GM23248 (cell line): Measurements from ENCODE around the gene ATRX. TPM values are rescaled to one million over a fixed set of nuclear protein-coding genes. Genes with fewer than 3 reads are reported as not detected.
"Not testable (repeated sequence)": the region's sequence is repeated elsewhere in the genome, so short reads cannot be mapped to it uniquely, and the experiment has no call there.

Experiments
- DNase-seq: peaks from one replicate; pipeline ENCODE4 v3.0.0-alpha.2; 2015
- H2AFZ ChIP-seq: fragments of 200-600 bp; sonication (generic); 2 replicates; pipeline ENCODE4 v1.6.1; 2016; ENCODE audit warnings: antibody characterized with exemption
- H3F3A ChIP-seq: fragments of 200-600 bp; sonication (generic); 2 replicates; pipeline ENCODE4 v1.6.1; 2016; ENCODE audit warnings: mild to moderate bottlenecking, antibody characterized with exemption, mixed run types; ENCODE audit not compliant: insufficient read depth
- H3K27ac ChIP-seq: fragments of 200-600 bp; sonication (generic); 2 replicates; pipeline ENCODE4 v1.5.1; 2016; ENCODE audit warnings: mild to moderate bottlenecking
- H3K27me3 ChIP-seq: fragments of 200-600 bp; sonication (generic); replicated peaks from 2 replicates; pipeline ENCODE4 v1.6.1; 2016; ENCODE audit warnings: mild to moderate bottlenecking; ENCODE audit not compliant: insufficient read depth
- H3K36me3 ChIP-seq: fragments of 200-600 bp; sonication (generic); 2 replicates; pipeline ENCODE4 v1.6.1; 2016; ENCODE audit warnings: low read depth, mild to moderate bottlenecking
- H3K4me1 ChIP-seq: fragments of 200-600 bp; sonication (generic); 2 replicates; pipeline ENCODE4 v1.6.1; 2016; ENCODE audit warnings: mild to moderate bottlenecking; ENCODE audit not compliant: insufficient read depth
- H3K4me2 ChIP-seq: fragments of 200-600 bp; sonication (generic); one replicate; pipeline ENCODE4 v1.6.1; 2016; ENCODE audit warnings: mild to moderate bottlenecking; ENCODE audit not compliant: unreplicated experiment
- H3K4me3 ChIP-seq: fragments of 200-600 bp; sonication (generic); 2 replicates; pipeline ENCODE4 v1.5.1; 2016; ENCODE audit warnings: mild to moderate bottlenecking
- H3K79me2 ChIP-seq: fragments of 200-600 bp; sonication (generic); 2 replicates; pipeline ENCODE4 v1.6.1; 2016; ENCODE audit warnings: mild to moderate bottlenecking; ENCODE audit not compliant: insufficient read depth
- H3K9ac ChIP-seq: fragments of 200-600 bp; sonication (generic); 2 replicates; pipeline ENCODE4 v1.6.1; 2016; ENCODE audit warnings: mild to moderate bottlenecking
- H3K9me2 ChIP-seq: fragments of 200-600 bp; sonication (generic); 2 replicates; pipeline ENCODE4 v1.6.1; 2016; ENCODE audit warnings: mixed run types, mild to moderate bottlenecking, moderate library complexity; ENCODE audit not compliant: insufficient read depth
- H3K9me3 ChIP-seq: fragments of 200-600 bp; sonication (generic); one replicate; pipeline ENCODE4 v1.6.1; 2017; ENCODE audit warnings: low read depth
- H4K20me1 ChIP-seq: fragments of 200-600 bp; sonication (generic); 2 replicates; pipeline ENCODE4 v1.6.0; 2016; ENCODE audit not compliant: insufficient read depth
- EZH2 ChIP-seq: fragments of 200-600 bp; sonication (generic); IDR thresholded peaks from 2 replicates; pipeline ENCODE4 v1.6.1; 2018; ENCODE audit warnings: antibody characterized with exemption, mild to moderate bottlenecking; ENCODE audit not compliant: insufficient read depth, poor library complexity, severe bottlenecking
- EZH2phosphoT487 ChIP-seq: fragments of 200-600 bp; sonication (generic); IDR thresholded peaks from 2 replicates; pipeline ENCODE4 v1.6.1; 2018; ENCODE audit warnings: antibody characterized with exemption, moderate library complexity, mild to moderate bottlenecking, low read depth; ENCODE audit not compliant: insufficient read depth
- WGBS, 2 experiments: methylation state at CpG; one replicate each; pipeline ENCODE4 v1.1.6; 2015 to 2017; ENCODE audit warnings: low lambda C conversion rate in 2 of 2, low coverage in 1 of 2; ENCODE audit errors: missing lambda C conversion rate in 2 of 2; 5-methylcytosine and 5-hydroxymethylcytosine counted together
- in situ Hi-C: fragments of 300-500 bp; cut with MboI; formaldehyde crosslinking; loops from 2 replicates; pipeline ENCODE4 v1.15.0; 2020
- polyA plus RNA-seq: library from polyadenylated mRNA; unstranded; fragments of >200 nt; fragmentation: Nextera tagmentation; extraction: Ambion mirVana; gene quantifications from 2 replicates; pipeline ENCODE4 v1.2.1, GENCODE V29; 2016
- total RNA-seq: library from RNA; depleted of rRNA; stranded (reverse); fragments of >200 nt; shearing (Covaris generic); gene quantifications from 2 replicates; pipeline ENCODE4 v1.2.3, GENCODE V29; 2014

Gene ATRX
- total and polyA plus RNA-seq, 2 experiments from 2014 or later = 52.7 to 74.6 TPM

DNA sequence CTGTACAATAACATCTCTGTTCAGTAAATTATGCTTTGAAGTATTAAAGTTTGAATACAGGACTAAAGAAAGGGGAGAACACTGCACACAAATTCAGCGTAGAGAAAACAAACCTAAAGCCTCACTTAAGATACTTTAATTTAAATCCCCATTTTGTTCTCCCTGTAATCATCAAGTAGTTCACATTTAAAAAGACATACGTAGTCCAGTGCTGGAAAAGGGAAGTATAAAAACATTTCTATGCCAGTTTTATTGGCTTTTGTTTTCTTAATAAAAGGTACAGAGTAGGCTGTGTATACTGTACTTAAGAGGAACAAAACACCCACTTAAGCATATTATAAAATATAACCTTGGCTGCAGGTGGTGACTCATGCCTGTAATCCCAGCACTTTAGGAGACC lies 237.3 kb downstream of the ATRX start:
- Histone ChIP-seq H2AFZ (no peak overlapping the region), H3K27me3 (no peaks in the 10 kb centered on the region), H4K20me1 (no peaks in the 10 kb centered on the region), H3K79me2 (no peaks in the 10 kb centered on the region; the same call in 1 of the 2 replicates), H3K27ac (no peak overlapping the region), H3K9ac (no peak overlapping the region), H3K4me1 (no peaks in the 10 kb centered on the region), H3K4me3 (no peak overlapping the region), H3K9me3 (no peaks in the 10 kb centered on the region), H3K36me3 (no peaks in the 10 kb centered on the region), H3F3A (no peaks in the 10 kb centered on the region), H3K9me2 (no peaks in the 10 kb centered on the region), H3K4me2 (no peak overlapping the region)
- no peak for DNase-seq
- in situ Hi-C loops = no loop called here
- 77% methylated on average over 2 of the region's 2 CpGs for WGBS, 2 experiments
- TF ChIP-seq EZH2 = no peak
- TF ChIP-seq EZH2phosphoT487 = no peak

DNA sequence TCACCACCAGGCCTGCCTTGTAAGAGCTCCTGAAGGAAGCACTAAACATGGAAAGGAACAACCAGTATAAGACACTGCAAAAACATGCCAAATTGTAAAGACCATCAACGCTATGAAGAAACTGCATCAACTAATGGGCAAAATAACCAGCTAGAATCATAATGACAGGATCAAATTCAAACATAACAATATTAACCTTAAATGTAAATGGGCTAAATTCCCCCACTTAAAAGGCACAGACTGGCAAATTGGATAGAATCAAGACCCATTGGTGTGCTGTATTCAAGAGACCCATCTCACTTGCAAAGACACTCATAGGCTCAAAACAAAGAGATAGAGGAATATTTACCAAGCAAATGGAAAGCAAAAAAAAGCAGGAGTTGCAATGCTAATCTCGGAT lies 246.2 kb downstream of the ATRX start:
- H3F3A ChIP-seq, H3K79me2 ChIP-seq, H3K4me3 ChIP-seq, H3K9me2 ChIP-seq, DNase-seq, H3K4me1 ChIP-seq, H3K4me2 ChIP-seq, H3K9ac ChIP-seq, H3K9me3 ChIP-seq, in situ Hi-C loops, H2AFZ ChIP-seq, H4K20me1 ChIP-seq, H3K36me3 ChIP-seq, H3K27me3 ChIP-seq, H3K27ac ChIP-seq: not testable (repeated sequence)
- 96 to 98% methylated on average over 2 of the region's 2 CpGs for WGBS, 2 experiments

DNA sequence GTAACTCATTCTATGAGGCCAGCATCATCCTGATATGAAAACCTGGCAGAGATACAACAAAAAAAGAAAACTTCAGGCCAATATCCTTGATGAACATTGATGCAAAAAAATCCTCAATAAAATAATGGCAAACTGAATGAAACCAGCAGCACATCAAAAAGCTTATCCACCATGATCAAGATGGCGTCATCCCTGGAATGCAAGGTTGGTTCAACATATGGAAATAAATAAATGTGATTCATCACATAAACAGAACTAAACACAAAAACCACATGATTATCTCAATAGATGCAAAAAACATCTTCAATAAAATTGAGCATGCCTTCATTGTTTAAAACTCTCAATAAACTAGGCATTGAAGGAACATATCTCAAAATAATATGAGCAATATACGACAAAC lies 254.8 kb downstream of the ATRX start:
- in situ Hi-C loops, H3K27me3 ChIP-seq, H2AFZ ChIP-seq, H4K20me1 ChIP-seq, H3K27ac ChIP-seq, H3F3A ChIP-seq, H3K9ac ChIP-seq, H3K4me2 ChIP-seq, H3K79me2 ChIP-seq, H3K9me3 ChIP-seq, H3K4me3 ChIP-seq, H3K4me1 ChIP-seq, H3K9me2 ChIP-seq, H3K36me3 ChIP-seq: not testable (repeated sequence)
- 88 to 100% methylated on average over 2 of the region's 2 CpGs for WGBS, 2 experiments
- DNase-seq = peak; percentile 3

DNA sequence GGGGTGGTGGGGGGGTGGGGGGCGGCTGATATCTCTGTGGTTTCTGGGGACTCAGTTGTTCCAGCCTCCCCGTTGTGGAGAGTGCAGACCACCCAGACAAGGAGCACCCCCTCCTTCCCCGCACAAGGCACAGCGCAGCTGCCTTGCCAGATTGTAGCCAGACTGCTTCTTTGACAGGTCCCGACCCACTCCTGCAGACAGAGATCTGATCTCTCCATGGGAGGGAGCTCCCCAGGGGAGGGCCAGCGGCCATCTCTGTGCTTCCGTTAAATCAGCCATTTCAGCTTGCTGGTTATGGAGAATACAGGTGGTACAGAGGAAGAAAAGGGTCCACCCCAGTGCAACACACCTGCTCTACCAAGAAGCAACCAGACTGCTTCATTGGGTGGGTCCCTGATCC lies 258.0 kb downstream of the ATRX start:
- WGBS, 2 experiments = 74 to 79% methylated on average over 3 to 5 of the region's 7 CpGs
- Histone ChIP-seq H3K36me3 (no peaks in the 10 kb centered on the region), H3F3A (no peaks in the 10 kb centered on the region), H3K27me3 (no peaks in the 10 kb centered on the region), H4K20me1 (no peaks in the 10 kb centered on the region), H3K4me2 (no peak overlapping the region), H3K79me2 (peaks cover 9% of the 10 kb centered on the region; the same call in 1 of the 2 replicates), H3K4me1 (no peaks in the 10 kb centered on the region), H3K9ac (no peak overlapping the region), H3K9me2 (no peaks in the 10 kb centered on the region), H3K4me3 (no peak overlapping the region), H3K9me3 (no peaks in the 10 kb centered on the region), H3K27ac (no peak overlapping the region), H2AFZ (no peak overlapping the region)
- in situ Hi-C loops = no loop called here
- no peak for DNase-seq
- TF ChIP-seq EZH2 (no peak), EZH2phosphoT487 (no peak)

DNA sequence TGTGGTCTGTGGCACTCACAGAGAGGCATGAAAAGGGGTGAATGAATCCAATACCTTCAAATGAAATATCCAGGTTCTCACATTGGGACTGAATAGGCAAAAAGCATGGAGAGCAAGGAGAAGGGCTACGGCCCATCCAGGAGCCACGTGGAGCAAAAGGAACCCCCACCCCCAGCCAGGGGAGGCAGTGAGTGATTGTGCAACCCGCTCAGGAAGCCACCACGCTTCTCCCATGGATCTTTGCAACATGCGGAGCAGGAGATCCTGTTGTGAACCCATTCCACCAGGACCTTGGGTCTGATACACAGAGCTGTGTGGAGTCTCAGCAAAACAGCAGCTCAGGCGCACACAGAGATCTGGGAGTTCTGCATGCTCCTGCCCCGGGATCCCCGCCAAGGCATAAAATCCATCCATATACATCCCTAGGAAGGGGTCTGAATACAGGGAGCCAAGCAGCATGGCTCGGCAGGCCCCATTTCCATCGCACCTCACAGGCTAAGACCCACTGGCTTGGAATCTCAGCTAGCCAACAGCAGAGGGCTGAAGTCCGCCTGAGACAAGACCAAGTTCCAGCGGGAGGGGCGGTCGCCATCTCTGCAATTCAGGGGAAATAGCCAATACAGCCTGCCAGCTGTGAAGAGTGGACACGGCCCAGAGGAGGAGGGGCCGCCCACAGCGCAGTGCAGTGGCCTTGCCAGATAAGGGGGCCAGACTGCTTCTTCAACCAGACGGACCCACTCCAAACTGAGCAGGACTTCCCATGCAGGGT lies 258.6 kb downstream of the ATRX start:
- Histone ChIP-seq H3K36me3 (no peaks in the 10 kb centered on the region), H3K79me2 (peaks cover 9% of the 10 kb centered on the region; the same call in 1 of the 2 replicates), H3K4me2 (no peak overlapping the region), H3F3A (no peaks in the 10 kb centered on the region), H4K20me1 (no peaks in the 10 kb centered on the region), H3K9me3 (no peaks in the 10 kb centered on the region), H3K27ac (no peak overlapping the region), H3K9ac (no peak overlapping the region), H3K4me3 (no peak overlapping the region), H2AFZ (no peak overlapping the region), H3K9me2 (no peaks in the 10 kb centered on the region), H3K27me3 (no peaks in the 10 kb centered on the region), H3K4me1 (no peaks in the 10 kb centered on the region)
- DNase-seq = no peak
- WGBS, 2 experiments = 98 to 99% methylated on average over 13 to 18 of the region's 18 CpGs
- TF ChIP-seq EZH2phosphoT487 (no peak), EZH2 (no peak)
- in situ Hi-C loops = no loop called here
